Purkinje cell (primary cell): ENCODE data around the gene TLE4. TPM values are rescaled to one million over a fixed set of nuclear protein-coding genes. Genes with fewer than 3 reads are reported as not detected.

Experiments
- polyA plus RNA-seq: library from polyadenylated mRNA; unstranded; fragments of >200 nt; fragmentation: Nextera tagmentation; gene quantifications from 2 replicates; pipeline ENCODE4 v1.2.1, GENCODE V29; 2014

TLE4 gene
- 4.2 and 13.8 TPM in 2 replicates for polyA plus RNA-seq

GRCh38 chr9:79571309-79572031 is at the start of gene TLE4:
TSS of gene TLE4 (plus strand) at chr9:79571965. CDS start at chr9:79572791, 826 bp downstream.

